ENCODE measurements around the gene PIGR.

DNA sequence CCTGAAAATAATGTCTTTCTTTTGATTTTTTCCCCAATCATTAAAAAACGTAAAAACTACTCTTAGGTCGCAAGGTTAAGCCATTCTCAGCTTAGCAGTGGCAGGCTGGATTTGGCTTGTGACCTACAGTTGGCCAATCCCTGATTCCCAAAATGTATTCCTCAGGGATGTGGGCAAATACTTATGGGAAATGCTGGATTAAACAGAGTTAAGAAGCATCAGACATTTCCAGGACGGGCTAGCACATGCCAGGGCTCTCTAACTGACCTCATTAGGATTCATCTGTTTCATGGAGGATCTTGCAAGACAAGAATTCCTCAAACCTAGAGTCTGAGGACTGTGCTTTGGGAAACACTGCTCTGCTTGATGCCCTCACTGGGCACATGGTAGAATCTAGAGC is 50.0 kb downstream of the PIGR start:
- no peak for TF ChIP-seq CHD1 (IDR thresholded peaks at IDR 0.05; ENCODE audit: low read depth, low read length)
- TF ChIP-seq, protein P1, sequence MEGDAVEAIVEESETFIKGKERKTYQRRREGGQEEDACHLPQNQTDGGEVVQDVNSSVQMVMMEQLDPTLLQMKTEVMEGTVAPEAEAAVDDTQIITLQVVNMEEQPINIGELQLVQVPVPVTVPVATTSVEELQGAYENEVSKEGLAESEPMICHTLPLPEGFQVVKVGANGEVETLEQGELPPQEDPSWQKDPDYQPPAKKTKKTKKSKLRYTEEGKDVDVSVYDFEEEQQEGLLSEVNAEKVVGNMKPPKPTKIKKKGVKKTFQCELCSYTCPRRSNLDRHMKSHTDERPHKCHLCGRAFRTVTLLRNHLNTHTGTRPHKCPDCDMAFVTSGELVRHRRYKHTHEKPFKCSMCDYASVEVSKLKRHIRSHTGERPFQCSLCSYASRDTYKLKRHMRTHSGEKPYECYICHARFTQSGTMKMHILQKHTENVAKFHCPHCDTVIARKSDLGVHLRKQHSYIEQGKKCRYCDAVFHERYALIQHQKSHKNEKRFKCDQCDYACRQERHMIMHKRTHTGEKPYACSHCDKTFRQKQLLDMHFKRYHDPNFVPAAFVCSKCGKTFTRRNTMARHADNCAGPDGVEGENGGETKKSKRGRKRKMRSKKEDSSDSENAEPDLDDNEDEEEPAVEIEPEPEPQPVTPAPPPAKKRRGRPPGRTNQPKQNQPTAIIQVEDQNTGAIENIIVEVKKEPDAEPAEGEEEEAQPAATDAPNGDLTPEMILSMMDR (IDR thresholded peaks at IDR 0.05 in 2 of 3, conservative IDR thresholded peaks at IDR 0.05 in 1 of 3; ENCODE audit: control insufficient read depth in 2 of 3, extremely low read depth in 1 of 3, insufficient read depth in 1 of 3, low read depth in 3 of 3, low read length in 3 of 3) = no peak
- TF ChIP-seq SP1 (IDR thresholded peaks at IDR 0.05; ENCODE audit: low read depth, low read length) = no peak
- TF ChIP-seq MEF2A (IDR thresholded peaks at IDR 0.05; ENCODE audit: insufficient read depth, low read depth, low read length) = no peak
- TF ChIP-seq BHLHE40 (IDR thresholded peaks at IDR 0.05; ENCODE audit: borderline replicate concordance in 1 of 2, low read depth in 2 of 2, low read length in 1 of 2) = no peak
